Measurements from ENCODE around the gene GPBAR1.

GPBAR1 gene

DNA sequence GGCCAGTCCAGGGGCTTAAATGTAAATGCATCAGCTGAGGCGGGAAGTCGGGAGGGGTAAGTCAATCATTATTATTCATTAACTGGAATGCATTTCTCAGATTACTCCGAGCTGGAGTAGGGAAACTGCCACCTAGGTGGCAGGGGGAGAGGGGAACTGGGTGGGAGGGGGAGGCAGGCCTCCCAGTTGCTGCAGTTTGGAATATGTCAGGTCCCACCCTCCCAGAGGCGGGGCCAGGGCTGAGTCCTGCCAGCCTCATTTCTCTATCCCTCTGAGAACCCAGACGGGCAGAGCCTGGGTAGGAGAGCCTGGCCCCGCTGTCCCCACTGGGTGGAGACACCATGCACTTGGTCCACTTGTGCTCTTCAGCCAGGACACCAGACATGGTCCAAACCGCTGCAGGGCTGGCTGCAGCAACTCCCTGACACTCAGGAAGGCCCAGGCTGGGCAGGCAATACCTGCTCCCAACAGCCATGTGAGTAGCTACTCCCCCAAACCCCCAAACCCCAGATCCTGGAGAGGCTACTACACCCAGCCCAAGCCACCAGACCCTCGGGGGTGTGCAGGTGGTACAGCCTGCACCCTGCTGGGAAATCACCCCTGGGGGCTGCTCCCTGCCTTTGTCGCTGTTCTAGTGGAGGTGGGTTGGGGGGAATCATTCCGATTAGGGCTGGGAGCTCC, at the start of gene GPBAR1:
Gene GPBAR1 (plus strand): TSS at position 274 of the 681 bp plus-strand sequence. CDS start 1,710 bp downstream, outside the sequence.
- in situ Hi-C loops (cut with MboI; ENCODE audit: low sequenced_read_pairs) = loop anchor here (10.0 kb wide), 1 partner anchor 76 kb away; no protein-coding TSS in a partner anchor

GRCh38 chr2:218214116-218214515, 46.7 kb upstream of the GPBAR1 start:
- in situ Hi-C loops (cut with MboI; ENCODE audit: low sequenced_read_pairs) = no loop called here

DNA sequence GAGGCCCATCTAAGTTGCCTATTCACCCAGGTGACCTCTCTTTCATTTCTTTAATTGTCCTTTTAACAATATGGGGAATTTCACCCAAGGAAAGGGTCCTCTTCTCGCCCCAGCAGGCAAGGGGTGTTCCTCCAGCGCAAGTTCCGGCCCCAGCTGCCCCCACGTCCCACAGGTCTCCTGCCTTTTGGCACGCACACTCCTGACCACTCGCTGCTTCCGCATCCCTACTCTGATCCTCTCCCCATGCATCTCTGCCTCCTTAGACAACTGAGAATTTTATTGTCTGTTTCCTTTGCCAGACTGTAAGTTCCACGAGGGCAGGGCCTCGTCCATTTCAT, 44.5 kb upstream of the GPBAR1 start:
- in situ Hi-C loops (cut with MboI; ENCODE audit: low sequenced_read_pairs) = no loop called here

DNA sequence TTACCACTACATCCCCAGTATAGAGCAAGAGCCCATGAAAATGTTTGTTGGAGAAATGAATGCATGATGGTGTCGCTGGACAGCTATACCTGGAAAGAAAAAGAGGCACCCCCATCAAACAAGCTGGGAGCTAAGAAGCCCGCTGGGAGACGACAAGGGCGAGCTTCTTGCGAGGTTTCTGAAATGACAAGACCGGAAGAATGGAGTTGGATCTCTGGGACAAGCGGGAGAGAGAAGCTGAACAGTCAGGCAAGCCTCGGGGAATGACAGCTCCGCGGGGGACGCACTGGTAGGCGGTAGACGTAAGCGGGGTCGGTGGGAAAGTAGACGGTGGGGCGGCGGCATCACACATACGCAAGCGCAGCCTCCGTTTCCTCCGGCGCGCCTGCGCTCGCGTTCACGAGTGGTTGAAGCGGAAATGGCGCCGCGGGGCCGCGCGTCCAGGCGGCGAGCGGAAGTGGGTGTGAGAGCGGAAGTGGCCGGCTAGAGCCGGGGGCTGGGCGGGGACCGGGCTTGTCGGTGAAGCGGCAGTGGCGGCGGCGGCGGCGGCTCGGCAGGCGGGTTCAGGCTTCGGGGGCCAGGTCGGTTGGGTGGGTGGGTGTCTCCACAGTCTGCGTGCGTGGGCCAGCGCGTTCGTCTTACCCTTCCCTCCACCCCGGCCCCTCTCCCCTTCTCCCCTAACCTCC, 44.0 kb upstream of the GPBAR1 start, which contains the start of gene ARPC2:
Gene ARPC2 (plus strand): TSS at position 516 of the 686 bp plus-strand sequence. CDS start 282 bp downstream, outside the sequence.
- in situ Hi-C loops (cut with MboI; ENCODE audit: low sequenced_read_pairs) = no loop called here

GRCh38 chr2:218217360-218218267, 43.2 kb upstream of the GPBAR1 start:
- in situ Hi-C loops (cut with MboI; ENCODE audit: low sequenced_read_pairs) = no loop called here

DNA sequence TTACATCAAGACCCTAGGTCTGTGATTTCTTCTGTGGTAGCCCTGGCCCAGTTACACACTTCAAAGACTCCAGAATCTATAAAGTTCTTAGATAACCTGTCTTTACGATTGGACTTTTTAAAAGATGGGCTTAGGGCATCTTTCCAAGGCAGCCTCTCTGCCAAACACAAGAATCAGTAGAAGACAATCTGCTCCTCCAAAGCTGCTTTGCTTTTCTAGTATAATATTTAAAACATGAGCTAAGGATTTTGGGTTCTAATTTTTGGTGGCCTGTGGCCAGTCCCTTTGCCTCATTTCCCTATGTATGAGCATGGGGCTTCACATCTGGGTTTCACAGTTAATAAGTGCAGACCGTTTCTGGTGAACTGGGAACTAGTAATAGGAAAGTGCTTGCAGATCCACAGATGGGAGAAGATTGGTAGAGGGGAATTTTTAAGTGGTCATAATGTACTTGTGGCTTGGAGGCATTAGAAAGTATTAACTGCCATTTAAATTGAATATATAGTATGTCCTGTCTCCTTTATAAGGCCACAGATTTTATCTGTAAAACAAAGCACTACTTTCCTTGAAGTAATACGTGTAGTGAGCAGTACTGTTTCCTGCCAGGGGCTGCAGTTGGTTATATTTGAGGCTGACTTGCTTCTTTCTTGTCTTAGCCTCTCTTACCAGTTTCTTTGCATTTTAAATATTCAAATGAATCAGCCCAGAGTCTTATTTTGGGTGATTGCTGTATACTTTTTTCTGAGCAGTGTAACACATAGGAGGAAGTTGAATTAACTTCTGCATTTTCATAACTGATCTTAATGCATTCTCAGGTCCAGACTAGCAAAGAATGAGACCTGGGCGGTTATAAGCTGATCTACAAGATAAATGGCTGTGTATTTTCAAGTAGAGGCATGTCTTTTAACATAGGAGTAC, 42.3 kb upstream of the GPBAR1 start:
- in situ Hi-C loops (cut with MboI; ENCODE audit: low sequenced_read_pairs) = no loop called here

- in situ Hi-C loops (cut with MboI; ENCODE audit: low sequenced_read_pairs) = no loop called here
These were observed 40.9 kb upstream of the GPBAR1 start for GRCh38 chr2:218219934-218220333.

- in situ Hi-C loops (cut with MboI; ENCODE audit: low sequenced_read_pairs) = no loop called here
These were observed 39.8 kb upstream of the GPBAR1 start for GRCh38 chr2:218221000-218221399.

DNA sequence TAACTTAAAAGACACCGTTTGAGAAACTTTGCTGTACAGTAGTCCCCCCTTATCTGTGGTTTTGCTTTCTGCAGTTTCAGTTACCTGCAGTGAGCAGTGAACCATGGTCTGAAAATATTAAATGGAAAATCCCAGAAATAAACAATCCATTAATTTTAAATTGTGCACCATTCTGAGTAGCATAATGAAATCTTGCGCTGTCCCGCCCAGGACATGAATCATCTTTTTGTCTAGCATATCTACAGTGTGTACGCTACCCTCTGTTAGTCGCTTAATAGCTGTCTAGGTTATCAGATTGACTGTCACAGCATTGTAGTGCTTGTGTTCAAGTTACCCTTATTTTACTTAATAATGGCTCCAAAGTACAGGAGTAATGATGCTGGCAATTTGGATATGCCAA, 37.8 kb upstream of the GPBAR1 start:
- in situ Hi-C loops (cut with MboI; ENCODE audit: low sequenced_read_pairs) = no loop called here

GRCh38 chr2:218224186-218224585, 36.6 kb upstream of the GPBAR1 start:
- in situ Hi-C loops (cut with MboI; ENCODE audit: low sequenced_read_pairs) = no loop called here

DNA sequence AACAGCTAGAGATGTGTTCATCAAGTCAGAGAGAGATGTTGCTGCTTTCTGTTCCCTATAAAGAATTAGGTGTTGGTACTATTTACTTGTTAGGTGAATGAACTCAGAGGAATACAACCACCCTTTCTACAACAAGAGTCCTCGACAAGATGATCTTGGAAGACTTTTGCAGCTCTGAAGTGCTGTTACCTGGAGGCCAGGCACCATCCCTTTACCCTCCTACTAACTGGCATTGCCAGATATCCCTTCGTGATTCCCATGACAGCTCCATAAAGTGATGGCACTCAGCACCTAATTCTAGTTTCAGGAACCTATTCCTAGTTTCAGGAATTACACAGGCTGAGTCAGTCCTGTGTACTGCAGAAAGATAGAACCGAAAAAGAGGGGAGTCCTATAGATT, 33.9 kb upstream of the GPBAR1 start:
- in situ Hi-C loops (cut with MboI; ENCODE audit: low sequenced_read_pairs) = no loop called here

GRCh38 chr2:218228366-218229090, 32.3 kb upstream of the GPBAR1 start:
- in situ Hi-C loops (cut with MboI; ENCODE audit: low sequenced_read_pairs) = no loop called here

DNA sequence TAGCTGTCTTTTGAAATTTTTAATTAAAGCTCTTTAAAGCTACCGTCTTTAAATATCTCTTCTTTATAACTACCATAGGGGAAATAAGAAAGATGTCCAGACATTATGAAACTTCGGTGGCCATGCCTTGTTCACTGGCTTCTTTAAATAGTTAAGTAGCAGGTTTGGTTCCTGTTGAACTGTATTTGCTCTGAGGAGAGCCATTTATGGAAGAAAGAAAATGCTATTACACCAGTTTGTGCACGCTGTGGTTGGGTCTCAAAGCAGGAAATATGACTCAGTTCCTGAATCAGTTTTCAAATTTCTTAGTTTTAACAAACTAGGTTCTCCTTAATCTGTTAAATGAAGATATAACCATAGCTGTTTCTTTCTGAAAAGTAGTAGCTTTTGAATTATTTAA, 31.6 kb upstream of the GPBAR1 start:
- in situ Hi-C loops (cut with MboI; ENCODE audit: low sequenced_read_pairs) = no loop called here

- in situ Hi-C loops (cut with MboI; ENCODE audit: low sequenced_read_pairs) = no loop called here
These were observed 31.0 kb upstream of the GPBAR1 start for GRCh38 chr2:218229851-218230250.

DNA sequence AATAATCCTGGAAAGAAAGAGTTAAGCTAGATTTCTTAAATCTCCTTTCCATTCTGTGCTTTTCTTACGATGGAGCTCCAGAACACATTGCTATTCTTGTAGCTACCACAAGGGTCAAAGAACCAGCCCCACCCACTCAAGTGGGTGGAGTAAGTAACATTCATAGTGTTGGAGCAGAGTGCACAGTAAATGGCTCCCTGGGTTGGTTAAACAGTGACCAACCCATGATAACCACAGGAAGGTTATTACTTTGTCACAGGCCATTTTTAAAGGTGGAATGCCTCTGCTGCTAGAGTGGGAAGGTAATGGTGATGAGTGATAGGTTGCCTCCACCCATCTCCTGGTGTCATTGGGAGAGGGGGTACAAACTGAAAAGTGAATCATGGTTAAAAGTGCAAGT, 29.9 kb upstream of the GPBAR1 start:
- in situ Hi-C loops (cut with MboI; ENCODE audit: low sequenced_read_pairs) = no loop called here

GRCh38 chr2:218233543-218233942, 27.3 kb upstream of the GPBAR1 start:
- in situ Hi-C loops (cut with MboI; ENCODE audit: low sequenced_read_pairs) = no loop called here

GRCh38 chr2:218234521-218234920, 26.3 kb upstream of the GPBAR1 start:
- in situ Hi-C loops (cut with MboI; ENCODE audit: low sequenced_read_pairs) = no loop called here

DNA sequence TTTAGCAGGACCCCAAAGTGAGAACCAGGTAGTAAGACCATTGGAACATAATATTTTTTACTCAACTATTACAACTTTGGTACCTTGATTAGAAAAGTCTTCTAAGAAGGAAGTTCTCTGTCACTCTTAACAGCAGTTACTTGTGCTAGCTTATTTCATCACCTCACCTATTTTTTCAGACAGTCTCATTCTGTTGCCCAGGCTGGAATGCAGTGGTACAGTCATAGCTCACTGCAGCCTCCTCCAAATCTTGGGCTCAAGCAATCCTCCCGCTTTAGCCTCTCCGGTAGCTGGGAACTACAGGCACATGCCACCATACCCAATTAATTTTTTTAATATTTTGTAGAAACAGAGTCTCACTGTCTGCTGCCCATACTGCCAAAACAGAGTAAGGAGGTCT, 25.8 kb upstream of the GPBAR1 start:
- in situ Hi-C loops (cut with MboI; ENCODE audit: low sequenced_read_pairs) = no loop called here

- in situ Hi-C loops (cut with MboI; ENCODE audit: low sequenced_read_pairs) = no loop called here
These were observed 24.0 kb upstream of the GPBAR1 start for GRCh38 chr2:218236829-218237228.

GRCh38 chr2:218238887-218239286, 21.9 kb upstream of the GPBAR1 start:
- in situ Hi-C loops (cut with MboI; ENCODE audit: low sequenced_read_pairs) = no loop called here

Data from HL-60/S4 treated with retinoic acid at 250 ng/mL for 4 days and 3 days (cell line).